ENCODE data around the gene ELOVL2. TPM values are rescaled to one million over a fixed set of nuclear protein-coding genes. Genes with fewer than 3 reads are reported as not detected.
"Not testable (repeated sequence)": the region's sequence is repeated elsewhere in the genome, so short reads cannot be mapped to it uniquely, and the experiment has no call there.

ELOVL2 gene
- total RNA-seq, 6 donors from 2014 or later = 0.10 to 0.54 (median 0.31) TPM; not detected in 3

- Histone ChIP-seq H3K27me3 (no peaks in the 10 kb centered on the region), H3K27ac (no peak overlapping the region), H3K9me3 (no peaks in the 10 kb centered on the region), H3K36me3 (no peaks in the 10 kb centered on the region), H3K4me3 (no peak overlapping the region), H3K4me1 (no peaks in the 10 kb centered on the region)
- TF ChIP-seq POLR2AphosphoS5 (IDR thresholded peaks at IDR 0.05) (no peak), CTCF (IDR thresholded peaks at IDR 0.05) (no peak), EP300 (IDR thresholded peaks at IDR 0.05) (no peak), POLR2A (IDR thresholded peaks at IDR 0.05) (no peak)
- DNase-seq = no peak
- WGBS, 2 donors = 92% methylated on average over 8 of the region's 8 CpGs
- ATAC-seq (ENCODE audit: low FRiP score in 2 of 2) = no peak
Measured at GRCh38 chr6:10993896-10994295, 50.2 kb downstream of the ELOVL2 start.

GRCh38 chr6:10991115-10991514 lies 53.0 kb downstream of the ELOVL2 start:
- WGBS, 2 donors = 42 to 74% methylated on average over 2 of the region's 2 CpGs
- TF ChIP-seq POLR2A (IDR thresholded peaks at IDR 0.05) (no peak), POLR2AphosphoS5 (IDR thresholded peaks at IDR 0.05) (no peak), CTCF (IDR thresholded peaks at IDR 0.05) (no peak), EP300 (IDR thresholded peaks at IDR 0.05) (no peak)
- no peaks in the 10 kb centered on the region for H3K4me1 ChIP-seq
- no peak overlapping the region for H3K27ac ChIP-seq
- no peak overlapping the region for H3K4me3 ChIP-seq
- DNase-seq (no peak), ATAC-seq (ENCODE audit: low FRiP score in 2 of 2) (no peak)
- H3K27me3 ChIP-seq = no peaks in the 10 kb centered on the region
- H3K36me3 ChIP-seq = no peaks in the 10 kb centered on the region
- no peaks in the 10 kb centered on the region for H3K9me3 ChIP-seq

- Histone ChIP-seq H3K9me3 (no peaks in the 10 kb centered on the region), H3K27ac (no peak overlapping the region), H3K36me3 (no peaks in the 10 kb centered on the region), H3K27me3 (no peaks in the 10 kb centered on the region), H3K4me1 (no peaks in the 10 kb centered on the region), H3K4me3 (no peak overlapping the region)
- ATAC-seq (ENCODE audit: low FRiP score in 2 of 2) (no peak), DNase-seq (no peak)
- TF ChIP-seq CTCF (IDR thresholded peaks at IDR 0.05) = no peak
- no peak for TF ChIP-seq POLR2AphosphoS5 (IDR thresholded peaks at IDR 0.05)
- no peak for TF ChIP-seq EP300 (IDR thresholded peaks at IDR 0.05)
- no peak for TF ChIP-seq POLR2A (IDR thresholded peaks at IDR 0.05)
- 90 to 94% methylated on average over 15 of the region's 15 CpGs for WGBS, 2 donors
Measured at GRCh38 chr6:10989587-10989986, 54.5 kb downstream of the ELOVL2 start.

- H3K27ac ChIP-seq; DNase-seq; H3K4me3 ChIP-seq; H3K9me3 ChIP-seq; H3K36me3 ChIP-seq; ATAC-seq (ENCODE audit: low FRiP score in 2 of 2); H3K27me3 ChIP-seq; H3K4me1 ChIP-seq: not testable (repeated sequence)
- 88 to 92% methylated on average over 2 of the region's 2 CpGs for WGBS, 2 donors
Measured at GRCh38 chr6:10984959-10985358, 59.1 kb downstream of the ELOVL2 start.

- WGBS, 2 donors = 71 to 93% methylated on average over 1 of the region's 1 CpG
- no peaks in the 10 kb centered on the region for H3K9me3 ChIP-seq
- H3K36me3 ChIP-seq = no peaks in the 10 kb centered on the region
- TF ChIP-seq POLR2A (IDR thresholded peaks at IDR 0.05) = no peak
- no peak for TF ChIP-seq CTCF (IDR thresholded peaks at IDR 0.05)
- TF ChIP-seq EP300 (IDR thresholded peaks at IDR 0.05) = no peak
- no peak for TF ChIP-seq POLR2AphosphoS5 (IDR thresholded peaks at IDR 0.05)
- DNase-seq = no peak
- no peaks in the 10 kb centered on the region for H3K4me1 ChIP-seq
- H3K27me3 ChIP-seq = no peaks in the 10 kb centered on the region
- no peak overlapping the region for H3K4me3 ChIP-seq
- ATAC-seq (ENCODE audit: low FRiP score in 2 of 2) = no peak
- no peak overlapping the region for H3K27ac ChIP-seq
Measured at GRCh38 chr6:10981409-10981808, 62.7 kb downstream of the ELOVL2 start.
